WTC11 (cell line): ENCODE results near the gene FRMD5. TPM values are rescaled to one million over a fixed set of nuclear protein-coding genes. Genes with fewer than 3 reads are reported as not detected.

Experiments
- ATAC-seq: fragments of 200-7000 bp; cut with Tn5 transposase; 2 replicates; pipeline ENCODE4 v1.10.0; 2021; ENCODE audit warnings: mild to moderate bottlenecking, moderate library complexity
- CTCF ChIA-PET: fragments of 300-600 bp; sonication (Branson Sonifier 250); formaldehyde crosslinking; loops from one replicate; lab custom pipeline; 2021; ENCODE audit warnings: antibody characterized with exemption; lab: Charles Lee
- POLR2A ChIA-PET: fragments of 350-600 bp; sonication (Branson Sonifier 250); formaldehyde crosslinking; loops from one replicate; lab custom pipeline; 2021; ENCODE audit warnings: antibody characterized with exemption; lab: Charles Lee
- DNase-seq: peaks from one replicate; pipeline ENCODE4 v3.0.0; 2021; ENCODE audit warnings: low spot score
- H3K27ac Mint-ChIP-seq: 2 replicates; pipeline ENCODE4 v1.8.0; 2021; ENCODE audit warnings: mixed read lengths
- H3K27me3 Mint-ChIP-seq: 2 replicates; pipeline ENCODE4 v1.8.0; 2021; ENCODE audit warnings: low read depth, mild to moderate bottlenecking, moderate library complexity, mixed read lengths
- H3K36me3 Mint-ChIP-seq: 2 replicates; pipeline ENCODE4 v1.8.0; 2021; ENCODE audit warnings: mixed read lengths
- H3K4me1 Mint-ChIP-seq: 2 replicates; pipeline ENCODE4 v1.8.0; 2022; ENCODE audit warnings: mixed read lengths
- H3K4me3 Mint-ChIP-seq: 2 replicates; pipeline ENCODE4 v1.8.0; 2021; ENCODE audit warnings: mild to moderate bottlenecking, moderate library complexity, mixed read lengths
- H3K9me3 Mint-ChIP-seq: 2 replicates; pipeline ENCODE4 v1.8.0; 2021; ENCODE audit warnings: mixed read lengths
- ATF6 ChIP-seq: sonication (generic); formaldehyde crosslinking; IDR thresholded peaks from 2 replicates; pipeline ENCODE4 v1.8.1; 2023; ENCODE audit warnings: mild to moderate bottlenecking, missing genetic modification reagents
- CBFB ChIP-seq: sonication (generic); formaldehyde crosslinking; IDR thresholded peaks from 2 replicates; pipeline ENCODE4 v1.8.1; 2022; ENCODE audit warnings: mild to moderate bottlenecking, low read depth, missing genetic modification reagents
- CDX4 ChIP-seq: fragments of 250-450 bp; sonication (Bioruptor Pico); IDR thresholded peaks from 2 replicates; pipeline ENCODE4 v1.9.0; 2021; ENCODE audit warnings: moderate library complexity, mild to moderate bottlenecking, inconsistent platforms, borderline replicate concordance
- CREB1 ChIP-seq: sonication (generic); formaldehyde crosslinking; IDR thresholded peaks from 2 replicates; pipeline ENCODE4 v1.8.0; 2023; ENCODE audit warnings: mild to moderate bottlenecking, missing genetic modification reagents
- E2F4 ChIP-seq: sonication (generic); formaldehyde crosslinking; IDR thresholded peaks from 2 replicates; pipeline ENCODE4 v1.8.1; 2022; ENCODE audit warnings: low read depth, mild to moderate bottlenecking, moderate library complexity, missing genetic modification reagents, borderline replicate concordance
- ERG ChIP-seq: fragments of 250-450 bp; sonication (Bioruptor Pico); IDR thresholded peaks from 2 replicates; pipeline ENCODE4 v1.8.0; 2021; ENCODE audit warnings: mild to moderate bottlenecking
- FOXP4 ChIP-seq: sonication (generic); formaldehyde crosslinking; IDR thresholded peaks from 2 replicates; pipeline ENCODE4 v1.8.0; 2022; ENCODE audit warnings: mild to moderate bottlenecking, missing genetic modification reagents
- GRHL2 ChIP-seq: fragments of 250-450 bp; sonication (Bioruptor Pico); IDR thresholded peaks from 2 replicates; pipeline ENCODE4 v1.8.0; 2022; ENCODE audit warnings: mild to moderate bottlenecking, moderate library complexity; ENCODE audit not compliant: insufficient replicate concordance, severe bottlenecking
- KAT7 ChIP-seq: sonication (generic); formaldehyde crosslinking; IDR thresholded peaks from 2 replicates; pipeline ENCODE4 v1.8.1; 2023; ENCODE audit warnings: missing genetic modification reagents, mild to moderate bottlenecking, borderline replicate concordance
- MAX ChIP-seq: sonication (generic); formaldehyde crosslinking; IDR thresholded peaks from 2 replicates; pipeline ENCODE4 v1.8.0; 2022; ENCODE audit warnings: mild to moderate bottlenecking, missing genetic modification reagents
- NFATC4 ChIP-seq: fragments of 250-450 bp; sonication (Bioruptor Pico); IDR thresholded peaks from 2 replicates; pipeline ENCODE4 v1.9.0; 2021; ENCODE audit warnings: mild to moderate bottlenecking
- NR3C1 ChIP-seq: sonication (generic); formaldehyde crosslinking; conservative IDR thresholded peaks from 2 replicates; pipeline ENCODE4 v1.8.1; 2023; ENCODE audit warnings: low read depth, mild to moderate bottlenecking, missing genetic modification reagents
- SOX15 ChIP-seq: fragments of 250-450 bp; sonication (Bioruptor Pico); IDR thresholded peaks from 2 replicates; pipeline ENCODE4 v1.9.0; 2021; ENCODE audit warnings: mild to moderate bottlenecking
- TP53 ChIP-seq: sonication (generic); formaldehyde crosslinking; IDR thresholded peaks from 2 replicates; pipeline ENCODE4 v1.8.1; 2023; ENCODE audit warnings: mild to moderate bottlenecking, missing genetic modification reagents
- USF2 ChIP-seq: sonication (generic); formaldehyde crosslinking; IDR thresholded peaks from 2 replicates; pipeline ENCODE4 v1.8.1; 2023; ENCODE audit warnings: mild to moderate bottlenecking, missing genetic modification reagents, moderate library complexity
- total RNA-seq: library from RNA; stranded (reverse); gene quantifications from 3 replicates; pipeline ENCODE4 v1.2.3, GENCODE V29; 2021

The FRMD5 gene
- total RNA-seq, 1 experiment from 2014 or later, result 14.1 TPM

GRCh38 chr15:43880406-43881194 lies 314.5 kb downstream of the FRMD5 start (continued):
- TF ChIP-seq E2F4 (CRISPR knock-in tag), result no peak
- no peak for TF ChIP-seq GRHL2 (CRISPR knock-in tag)
- no peak for TF ChIP-seq MAX
- TF ChIP-seq SOX15 (CRISPR knock-in tag), result no peak
- TF ChIP-seq NR3C1 (CRISPR knock-in tag), result no peak
- TF ChIP-seq USF2, result no peak
- no peak for TF ChIP-seq CREB1 (CRISPR knock-in tag)

- Mint-ChIP-seq H3K27me3 (no peaks in the 10 kb centered on the region), H3K4me3 (no peak overlapping the region), H3K27ac (peak overlapping the region; percentile 63; the same call in 1 of the 2 replicates), H3K9me3 (no peaks in the 10 kb centered on the region), H3K4me1 (peaks cover 16% of the 10 kb centered on the region), H3K36me3 (peaks cover 19% of the 10 kb centered on the region)
- TF ChIP-seq ATF6 (CRISPR knock-in tag), result no peak
- no peak for TF ChIP-seq CBFB (CRISPR knock-in tag)
- no peak for TF ChIP-seq FOXP4 (CRISPR knock-in tag)
- TF ChIP-seq ERG, result no peak
- no peak for TF ChIP-seq TP53
- no peak for TF ChIP-seq SOX15 (CRISPR knock-in tag)
- no peak for TF ChIP-seq KAT7
- no peak for TF ChIP-seq NFATC4 (CRISPR knock-in tag)
- TF ChIP-seq CDX4 (CRISPR knock-in tag), result no peak
- POLR2A ChIA-PET, result no interaction called here
- ATAC-seq (no peak), DNase-seq (no peak)
- CTCF ChIA-PET, result interaction anchor here (1.2 to 3.4 kb wide), 5 partner anchors 9 to 187 kb away, joined by 4 to 45 read pairs (median 20); no protein-coding TSS in a partner anchor
These were observed 315.4 kb downstream of the FRMD5 start for GRCh38 chr15:43879386-43880355.
